A549 (cell line): ENCODE measurements around the gene NKAIN2. TPM values are rescaled to one million over a fixed set of nuclear protein-coding genes. Genes with fewer than 3 reads are reported as not detected.

Experiments used
- ATAC-seq, 2 experiments: fragments of 200-7000 bp in 1 of 2; fragments of >200 bp in 1 of 2; cut with Nextera tagmentation in 1 of 2; cut with Tn5 transposase in 1 of 2; 3 replicates each; pipeline versions ENCODE4 v1.8.0 to v1.9.1; 2018 to 2020; ENCODE audit warnings: mild to moderate bottlenecking in 1 of 2, moderate library complexity in 1 of 2
- CTCF ChIA-PET: fragments of 300-600 bp; sonication (Branson Sonifier 250); formaldehyde crosslinking; extraction: SDS; loops from one replicate; lab custom pipeline; 2021; ENCODE audit warnings: antibody characterized with exemption, inconsistent platforms; lab: Yijun Ruan, JAX
- POLR2A ChIA-PET: fragments of 350-600 bp; formaldehyde crosslinking; extraction: SDS; loops from one replicate; lab custom pipeline; 2021; ENCODE audit warnings: antibody characterized with exemption, inconsistent platforms; lab: Yijun Ruan, JAX
- DNase-seq, 2 experiments: peaks; one replicate each; pipeline versions ENCODE4 v3.0.0 to v3.0.0-alpha.2; 2011 to 2016; ENCODE audit warnings: low read depth in 1 of 2, low spot score in 1 of 2
- FAIRE-seq: peaks from 2 replicates; lab custom pipeline; 2011; peaks lifted over from hg19 to GRCh38; lab: Jason Lieb, UNC
- H3K27ac ChIP-seq, 2 experiments: fragments of >200 bp; sonication (Bioruptor Twin); formaldehyde crosslinking; 3 replicates each; pipeline ENCODE4 v1.5.1; 2016 to 2017
- H3K4me1 ChIP-seq: fragments of >200 bp; sonication (Bioruptor Twin); formaldehyde crosslinking; 3 replicates; pipeline ENCODE4 v1.6.1; 2016
- H3K4me2 ChIP-seq: fragments of >200 bp; sonication (Bioruptor Twin); formaldehyde crosslinking; 3 replicates; pipeline ENCODE4 v1.6.1; 2016
- H3K4me3 ChIP-seq: fragments of >200 bp; sonication (Bioruptor Twin); formaldehyde crosslinking; 3 replicates; pipeline ENCODE4 v1.5.1; 2016
- H3K9me3 ChIP-seq: fragments of >200 bp; sonication (Bioruptor Twin); formaldehyde crosslinking; 3 replicates; pipeline ENCODE4 v1.6.1; 2016
- CBX8 ChIP-seq: fragments of 200-600 bp; sonication (generic); IDR thresholded peaks from 2 replicates; pipeline ENCODE4 v1.6.1; 2016
- CHD2 ChIP-seq: fragments of 150-350 bp; IDR thresholded peaks from 2 replicates; pipeline ENCODE4 v1.6.1; 2014; ENCODE audit warnings: low read length; ENCODE audit not compliant: partially characterized antibody
- EP300 ChIP-seq, 2 experiments: fragments of >200 bp; sonication (Bioruptor Twin); formaldehyde crosslinking; IDR thresholded peaks; 2 replicates in 1 of 2; 3 replicates in 1 of 2; pipeline ENCODE4 v1.6.1; 2016 to 2017
- ESRRA ChIP-seq: fragments of 150-350 bp; IDR thresholded peaks from 2 replicates; pipeline ENCODE4 v1.6.1; 2014; ENCODE audit warnings: mild to moderate bottlenecking, low read length, borderline replicate concordance
- FOSB ChIP-seq: fragments of 250-450 bp; sonication (Bioruptor Pico); IDR thresholded peaks from 2 replicates; pipeline ENCODE4 v1.5.0; 2020; ENCODE audit warnings: mild to moderate bottlenecking, moderate library complexity
- FOXS1 ChIP-seq: fragments of 250-450 bp; sonication (Bioruptor Pico); IDR thresholded peaks from 2 replicates; pipeline ENCODE4 v1.5.0; 2020; ENCODE audit warnings: mild to moderate bottlenecking, moderate library complexity
- GATA3 ChIP-seq: IDR thresholded peaks from 2 replicates; pipeline ENCODE4 v1.6.1; 2012; ENCODE audit warnings: borderline replicate concordance
- HDAC2 ChIP-seq: fragments of 200-600 bp; sonication (generic); IDR thresholded peaks from 2 replicates; pipeline ENCODE4 v1.6.1; 2016
- HOXA7 ChIP-seq: fragments of 250-450 bp; sonication (Bioruptor Pico); IDR thresholded peaks from 2 replicates; pipeline ENCODE4 v1.5.0; 2020; ENCODE audit warnings: mild to moderate bottlenecking, moderate library complexity
- HOXB5 ChIP-seq: fragments of 250-450 bp; sonication (Bioruptor Pico); IDR thresholded peaks from 2 replicates; pipeline ENCODE4 v1.5.0; 2020; ENCODE audit warnings: mild to moderate bottlenecking, moderate library complexity
- KDM1A ChIP-seq: fragments of 200-600 bp; sonication (generic); IDR thresholded peaks from 2 replicates; pipeline ENCODE4 v1.6.1; 2016; ENCODE audit warnings: low read depth, mild to moderate bottlenecking
- KDM5A ChIP-seq: fragments of 200-600 bp; sonication (generic); IDR thresholded peaks from 2 replicates; pipeline ENCODE4 v1.6.1; 2016; ENCODE audit warnings: antibody characterized with exemption, mild to moderate bottlenecking
- MAFK ChIP-seq: fragments of 450-650 bp; IDR thresholded peaks from 2 replicates; pipeline ENCODE4 v1.6.1; 2014; ENCODE audit not compliant: partially characterized antibody
- MYC ChIP-seq: IDR thresholded peaks from 2 replicates; pipeline ENCODE4 v1.6.1; 2012; ENCODE audit warnings: mild to moderate bottlenecking, inconsistent platforms, low read length, improper control_type of control experiment, borderline replicate concordance
- NFE2L2 ChIP-seq: fragments of 150-350 bp; conservative IDR thresholded peaks from 2 replicates; pipeline ENCODE4 v1.6.1; 2014; ENCODE audit warnings: low read length
- NPAS2 ChIP-seq: fragments of 250-450 bp; sonication (Bioruptor Pico); IDR thresholded peaks from 2 replicates; pipeline ENCODE4 v1.8.0; 2022; ENCODE audit warnings: mild to moderate bottlenecking, moderate library complexity, borderline replicate concordance
- PHF8 ChIP-seq: fragments of 200-600 bp; sonication (generic); IDR thresholded peaks from 2 replicates; pipeline ENCODE4 v1.6.1; 2016; ENCODE audit warnings: low read depth, mild to moderate bottlenecking, antibody characterized with exemption, moderate library complexity, borderline replicate concordance
- RAD21 ChIP-seq, 2 experiments: fragments of >200 bp in 1 of 2; sonication (Bioruptor Twin) in 1 of 2; formaldehyde crosslinking in 1 of 2; IDR thresholded peaks in 1 of 2; conservative IDR thresholded peaks in 1 of 2; 2 replicates in 1 of 2; 3 replicates in 1 of 2; pipeline ENCODE4 v1.6.1; 2012 to 2018; ENCODE audit warnings: inconsistent platforms in 1 of 2
- RCOR1 ChIP-seq: fragments of 150-350 bp; IDR thresholded peaks from 2 replicates; pipeline ENCODE4 v1.6.1; 2014; ENCODE audit warnings: antibody characterized with exemption, low read length, low read depth
- RFX5 ChIP-seq: fragments of 450-650 bp; IDR thresholded peaks from 2 replicates; pipeline ENCODE4 v1.7.1; 2014; ENCODE audit warnings: antibody characterized with exemption, mild to moderate bottlenecking, moderate library complexity
- RNF2 ChIP-seq: fragments of 200-600 bp; sonication (generic); IDR thresholded peaks from 2 replicates; pipeline ENCODE4 v1.6.1; 2016; ENCODE audit warnings: low read depth, mild to moderate bottlenecking, antibody characterized with exemption, moderate library complexity, borderline replicate concordance
- SMC3 ChIP-seq: fragments of >200 bp; sonication (Bioruptor Twin); formaldehyde crosslinking; IDR thresholded peaks from 3 replicates; pipeline ENCODE4 v1.6.1; 2018; ENCODE audit warnings: inconsistent platforms
- WGBS: methylation state at CpG from one replicate; pipeline ENCODE4 v1.1.6; 2017; ENCODE audit errors: missing lambda C conversion rate; 5-methylcytosine and 5-hydroxymethylcytosine counted together
- polyA plus RNA-seq, 4 experiments: library from polyadenylated mRNA; depleted of rRNA in 3 of 4; stranded (reverse); fragments of >200 nt; fragmentation: RNase III in 1 of 4; extraction: RNeasy Plus Mini Kit Qiagen cat#74134 plus additional on column Dnase treatment in 1 of 4; gene quantifications; 2 replicates in 3 of 4; 3 replicates in 1 of 4; pipeline ENCODE4 v1.2.3, GENCODE V29; 2011 to 2017
- TF ChIP-seq, protein P1 (sequence below): fragments of 150-350 bp; IDR thresholded peaks from 2 replicates; pipeline ENCODE4 v1.6.1; 2014; ENCODE audit warnings: low read depth, mild to moderate bottlenecking, low read length
- TF ChIP-seq, protein P2 (sequence below): IDR thresholded peaks from 2 replicates; pipeline ENCODE4 v1.6.1; 2012; ENCODE audit warnings: low read depth, borderline replicate concordance

Gene NKAIN2
- polyA plus RNA-seq, 2 of the 4 experiments (the other 2 are of a cell fraction), result not detected

DNA sequence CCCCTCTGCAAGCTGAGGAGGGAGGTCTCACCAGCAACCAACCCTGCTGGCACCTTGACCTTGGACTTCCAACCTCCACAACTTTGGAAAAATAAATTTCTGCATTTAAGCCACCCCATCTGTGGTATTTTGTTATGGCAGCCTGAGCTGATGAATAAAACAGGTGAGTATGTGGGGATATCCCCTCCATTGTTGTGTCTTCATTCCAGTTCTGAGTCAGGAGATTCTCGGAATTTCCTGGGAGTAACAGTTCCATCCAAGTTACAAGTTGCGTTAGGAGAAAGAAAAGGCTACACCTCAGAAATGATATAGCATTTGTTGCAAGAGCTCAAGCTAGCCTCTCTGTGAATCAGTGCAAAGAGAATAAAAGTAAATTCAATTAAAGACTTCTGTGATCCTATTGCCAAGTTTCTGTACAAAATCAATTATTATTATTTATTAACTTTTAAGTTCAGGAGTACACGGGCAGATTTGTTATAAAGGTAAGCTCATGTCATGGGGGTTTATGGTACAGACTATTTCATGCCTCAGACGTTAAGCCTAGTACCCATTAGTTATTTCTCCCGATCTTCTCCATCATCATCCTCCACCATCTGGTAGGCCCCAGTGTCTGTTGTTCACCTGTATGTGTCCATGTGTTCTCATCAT lies 153.0 kb downstream of the NKAIN2 start (continued):
- TF ChIP-seq PHF8 (no peak), RCOR1 (no peak), FOXS1 (no peak), EP300 (IDR thresholded peaks at IDR 0.05) (no peak), HOXA7 (no peak), CBX8 (no peak), RNF2 (no peak), GATA3 (no peak)

DNA sequence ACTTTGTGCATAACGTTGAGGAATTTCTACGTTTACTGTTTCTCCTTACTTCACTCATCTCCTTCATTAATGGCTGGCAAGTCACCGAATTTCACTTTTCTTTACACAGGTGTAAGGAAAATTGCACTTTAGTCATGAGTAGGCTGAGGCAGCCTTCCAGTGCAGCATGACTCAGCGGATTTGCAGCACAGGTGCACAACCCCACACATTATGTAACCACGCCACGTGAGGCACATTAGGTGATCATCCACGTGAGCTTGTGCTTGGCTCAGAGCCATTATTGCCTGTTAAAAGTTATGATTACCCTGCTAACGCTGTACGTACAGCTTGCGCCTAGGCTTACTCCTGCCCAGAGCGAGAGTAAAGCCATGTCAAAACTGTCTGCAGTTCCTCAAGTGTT lies 158.8 kb downstream of the NKAIN2 start:
- Histone ChIP-seq H3K4me2 (no peak overlapping the region), H3K4me1 (no peaks in the 10 kb centered on the region), H3K27ac (no peak overlapping the region), H3K9me3 (no peaks in the 10 kb centered on the region), H3K4me3 (no peak overlapping the region)
- no peak for FAIRE-seq
- ATAC-seq, result no peak
- no peak for DNase-seq
- TF ChIP-seq RFX5 (no peak), RCOR1 (no peak), HDAC2 (no peak), HOXB5 (CRISPR knock-in tag) (no peak), EP300 (IDR thresholded peaks at IDR 0.05) (no peak), NFE2L2 (peak; percentile 82), ESRRA (no peak), MAFK (peak; percentile 68)
- TF ChIP-seq, all 56 proteins: peak for 2
- 44% methylated on average over 11 of the region's 11 CpGs for WGBS
- ChIA-PET CTCF (no interaction called here), POLR2A (no interaction called here)

DNA sequence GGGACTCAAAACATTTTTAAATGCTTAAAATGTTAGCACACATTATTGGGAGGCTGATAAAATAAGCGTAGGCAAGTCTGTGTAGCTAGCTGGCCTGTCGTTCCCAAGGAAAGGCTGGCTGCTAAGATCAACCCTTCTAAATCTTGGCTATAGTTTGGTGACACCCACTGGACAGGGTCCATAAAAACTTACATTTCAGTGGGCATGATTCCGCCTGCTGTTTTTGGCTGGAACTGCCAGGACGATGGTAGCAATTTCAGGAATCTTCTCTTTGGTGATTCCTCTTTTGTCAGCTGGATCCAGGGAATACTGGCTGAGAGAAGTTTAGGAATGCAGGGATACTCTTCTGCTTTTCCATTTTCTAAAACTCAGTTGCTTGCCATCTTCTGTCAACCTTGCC lies 162.2 kb downstream of the NKAIN2 start:
- TF ChIP-seq, protein P1, sequence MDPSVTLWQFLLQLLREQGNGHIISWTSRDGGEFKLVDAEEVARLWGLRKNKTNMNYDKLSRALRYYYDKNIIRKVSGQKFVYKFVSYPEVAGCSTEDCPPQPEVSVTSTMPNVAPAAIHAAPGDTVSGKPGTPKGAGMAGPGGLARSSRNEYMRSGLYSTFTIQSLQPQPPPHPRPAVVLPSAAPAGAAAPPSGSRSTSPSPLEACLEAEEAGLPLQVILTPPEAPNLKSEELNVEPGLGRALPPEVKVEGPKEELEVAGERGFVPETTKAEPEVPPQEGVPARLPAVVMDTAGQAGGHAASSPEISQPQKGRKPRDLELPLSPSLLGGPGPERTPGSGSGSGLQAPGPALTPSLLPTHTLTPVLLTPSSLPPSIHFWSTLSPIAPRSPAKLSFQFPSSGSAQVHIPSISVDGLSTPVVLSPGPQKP, result no peak
- no peak for TF ChIP-seq CHD2
- TF ChIP-seq GATA3, result no peak
- TF ChIP-seq SMC3, result no peak
- no peak for TF ChIP-seq NFE2L2
- peak in 1 of 2 experiments; percentile 19; a peak in 2 of 5 replicates for TF ChIP-seq RAD21 (conservative IDR thresholded peaks at IDR 0.05 in 1 of 2, IDR thresholded peaks at IDR 0.05 in 1 of 2)
- DNase-seq, result peak in 1 of 2 experiments; percentile 7
- no peak overlapping the region for H3K4me2 ChIP-seq
- ChIA-PET CTCF (no interaction called here), POLR2A (no interaction called here)
- ATAC-seq, result peak; percentile 47 to 67; a peak in 4 of 6 replicates
- H3K9me3 ChIP-seq, result no peaks in the 10 kb centered on the region
- 49% methylated on average over 2 of the region's 4 CpGs for WGBS
- H3K4me1 ChIP-seq, result no peaks in the 10 kb centered on the region
- no peak overlapping the region for H3K27ac ChIP-seq
- FAIRE-seq, result no peak
- no peak overlapping the region for H3K4me3 ChIP-seq

DNA sequence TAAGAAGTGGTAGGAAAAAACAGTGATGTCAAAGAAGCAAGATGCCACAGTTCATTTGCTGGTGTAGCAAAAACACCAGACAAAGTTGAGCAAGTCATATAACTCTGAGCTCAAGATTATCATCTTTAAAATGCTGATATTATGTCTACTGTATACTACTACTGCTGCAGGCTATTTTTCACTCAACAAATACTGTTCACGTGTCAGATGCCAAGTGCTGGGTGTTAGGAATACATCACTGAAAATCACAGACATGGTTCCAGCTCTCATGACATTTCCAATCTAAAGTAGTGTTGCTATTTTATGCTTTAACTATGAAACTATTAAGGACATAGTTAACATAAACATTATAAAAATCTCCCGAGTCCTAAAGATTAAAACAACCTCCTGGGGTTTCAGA lies 163.0 kb downstream of the NKAIN2 start:
- WGBS, result 0% methylated on average over 2 of the region's 2 CpGs
- Histone ChIP-seq H3K27ac (no peak overlapping the region), H3K4me3 (no peak overlapping the region), H3K4me1 (no peaks in the 10 kb centered on the region), H3K9me3 (no peaks in the 10 kb centered on the region), H3K4me2 (no peak overlapping the region)
- ChIA-PET CTCF (no interaction called here), POLR2A (no interaction called here)
- ATAC-seq, result no peak
- no peak for DNase-seq
- no peak for FAIRE-seq
- TF ChIP-seq RCOR1 (no peak), HOXA7 (no peak), FOSB (CRISPR knock-in tag) (no peak), KDM5A (no peak), ESRRA (no peak), GATA3 (no peak), KDM1A (no peak), MYC (no peak), NPAS2 (CRISPR knock-in tag) (no peak)
- TF ChIP-seq, protein P2, sequence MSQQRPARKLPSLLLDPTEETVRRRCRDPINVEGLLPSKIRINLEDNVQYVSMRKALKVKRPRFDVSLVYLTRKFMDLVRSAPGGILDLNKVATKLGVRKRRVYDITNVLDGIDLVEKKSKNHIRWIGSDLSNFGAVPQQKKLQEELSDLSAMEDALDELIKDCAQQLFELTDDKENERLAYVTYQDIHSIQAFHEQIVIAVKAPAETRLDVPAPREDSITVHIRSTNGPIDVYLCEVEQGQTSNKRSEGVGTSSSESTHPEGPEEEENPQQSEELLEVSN, result no peak
